Measurements from ENCODE around the gene ZC3H10.

DNA sequence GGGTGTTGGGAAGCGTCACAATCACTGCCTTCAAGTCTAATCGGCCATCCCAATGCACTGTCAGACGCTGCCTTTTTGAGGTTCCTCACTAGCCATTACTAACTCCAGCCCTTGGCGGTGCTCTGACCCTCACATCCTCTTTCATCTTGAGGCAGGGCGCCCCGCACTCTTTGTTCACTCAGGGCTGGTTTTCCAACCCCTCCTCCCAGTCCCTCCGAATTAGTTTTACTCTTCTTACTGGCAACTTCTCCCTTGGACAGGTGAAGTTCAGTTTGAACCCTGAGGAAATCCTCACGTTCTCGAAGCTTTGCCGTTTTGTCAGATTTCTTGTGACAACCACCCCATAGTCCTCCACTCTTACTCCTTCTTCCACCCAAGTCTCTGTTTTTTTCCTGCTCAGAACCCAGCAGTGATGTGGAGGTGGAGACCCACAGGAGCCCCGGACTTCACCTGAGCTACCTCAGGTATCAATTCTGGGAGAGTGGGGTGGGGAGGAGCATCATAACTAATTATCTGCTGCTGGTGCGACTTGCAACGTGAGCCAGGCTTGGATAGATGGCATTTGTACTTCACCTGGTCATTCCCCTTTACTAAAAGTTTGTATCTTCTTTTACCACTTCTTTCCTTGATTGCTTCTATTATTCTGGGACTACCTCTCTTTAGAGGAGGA is 757 bp downstream of the ZC3H10 start:
- TF ChIP-seq, protein P1, sequence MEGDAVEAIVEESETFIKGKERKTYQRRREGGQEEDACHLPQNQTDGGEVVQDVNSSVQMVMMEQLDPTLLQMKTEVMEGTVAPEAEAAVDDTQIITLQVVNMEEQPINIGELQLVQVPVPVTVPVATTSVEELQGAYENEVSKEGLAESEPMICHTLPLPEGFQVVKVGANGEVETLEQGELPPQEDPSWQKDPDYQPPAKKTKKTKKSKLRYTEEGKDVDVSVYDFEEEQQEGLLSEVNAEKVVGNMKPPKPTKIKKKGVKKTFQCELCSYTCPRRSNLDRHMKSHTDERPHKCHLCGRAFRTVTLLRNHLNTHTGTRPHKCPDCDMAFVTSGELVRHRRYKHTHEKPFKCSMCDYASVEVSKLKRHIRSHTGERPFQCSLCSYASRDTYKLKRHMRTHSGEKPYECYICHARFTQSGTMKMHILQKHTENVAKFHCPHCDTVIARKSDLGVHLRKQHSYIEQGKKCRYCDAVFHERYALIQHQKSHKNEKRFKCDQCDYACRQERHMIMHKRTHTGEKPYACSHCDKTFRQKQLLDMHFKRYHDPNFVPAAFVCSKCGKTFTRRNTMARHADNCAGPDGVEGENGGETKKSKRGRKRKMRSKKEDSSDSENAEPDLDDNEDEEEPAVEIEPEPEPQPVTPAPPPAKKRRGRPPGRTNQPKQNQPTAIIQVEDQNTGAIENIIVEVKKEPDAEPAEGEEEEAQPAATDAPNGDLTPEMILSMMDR (conservative IDR thresholded peaks at IDR 0.05; ENCODE audit: low read depth, low read length): no peak
- TF ChIP-seq POLR2A (IDR thresholded peaks at IDR 0.05; ENCODE audit: low read depth, low read length) (no peak), MXI1 (IDR thresholded peaks at IDR 0.05; ENCODE audit: borderline replicate concordance, low read depth, low read length) (no peak), MAFK (IDR thresholded peaks at IDR 0.05; ENCODE audit: low read depth, low read length) (no peak), SMC3 (IDR thresholded peaks at IDR 0.05; ENCODE audit: low read depth, low read length) (no peak), NFE2L2 (IDR thresholded peaks at IDR 0.05; ENCODE audit: low read depth, low read length) (no peak), RFX5 (IDR thresholded peaks at IDR 0.05; ENCODE audit: low read depth, low read length) (no peak), RAD21 (IDR thresholded peaks at IDR 0.05; ENCODE audit: low read length) (no peak), CHD1 (IDR thresholded peaks at IDR 0.05; ENCODE audit: low read depth, low read length) (no peak)
- TF ChIP-seq, protein P2, sequence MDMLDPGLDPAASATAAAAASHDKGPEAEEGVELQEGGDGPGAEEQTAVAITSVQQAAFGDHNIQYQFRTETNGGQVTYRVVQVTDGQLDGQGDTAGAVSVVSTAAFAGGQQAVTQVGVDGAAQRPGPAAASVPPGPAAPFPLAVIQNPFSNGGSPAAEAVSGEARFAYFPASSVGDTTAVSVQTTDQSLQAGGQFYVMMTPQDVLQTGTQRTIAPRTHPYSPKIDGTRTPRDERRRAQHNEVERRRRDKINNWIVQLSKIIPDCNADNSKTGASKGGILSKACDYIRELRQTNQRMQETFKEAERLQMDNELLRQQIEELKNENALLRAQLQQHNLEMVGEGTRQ (IDR thresholded peaks at IDR 0.05; ENCODE audit: low read depth, low read length): no peak

All from IMR-90 (cell line).